ENCODE measurements around the gene FCGR2B.
"Not testable (repeated sequence)": the region's sequence is repeated elsewhere in the genome, so short reads cannot be mapped to it uniquely, and the experiment has no call there.

The FCGR2B gene

DNA sequence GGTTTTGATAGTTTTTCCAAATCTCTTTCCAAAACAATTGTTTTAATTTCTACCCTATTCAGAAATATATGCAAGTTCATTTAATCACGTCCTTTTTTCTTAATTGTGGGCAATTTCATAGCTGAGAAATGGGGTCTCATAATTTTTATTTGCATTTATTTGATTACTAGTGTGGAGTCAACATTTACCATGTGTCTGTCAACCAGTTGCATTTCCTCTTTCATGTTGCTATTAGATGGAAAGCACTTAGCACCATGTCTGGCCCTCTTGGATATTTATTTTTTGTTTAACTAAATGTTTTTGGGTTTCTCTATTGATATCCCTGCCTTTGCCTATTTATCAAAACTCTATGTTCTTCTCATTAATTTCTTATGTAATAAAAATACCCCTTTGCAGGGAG, 18.1 kb upstream of the FCGR2B start:
- intact Hi-C loops (cut with DNase I) = loop anchor here (5.0 kb wide), 1 partner anchor 97 kb away; no protein-coding TSS in a partner anchor
- DNase-seq = not testable (repeated sequence)

DNA sequence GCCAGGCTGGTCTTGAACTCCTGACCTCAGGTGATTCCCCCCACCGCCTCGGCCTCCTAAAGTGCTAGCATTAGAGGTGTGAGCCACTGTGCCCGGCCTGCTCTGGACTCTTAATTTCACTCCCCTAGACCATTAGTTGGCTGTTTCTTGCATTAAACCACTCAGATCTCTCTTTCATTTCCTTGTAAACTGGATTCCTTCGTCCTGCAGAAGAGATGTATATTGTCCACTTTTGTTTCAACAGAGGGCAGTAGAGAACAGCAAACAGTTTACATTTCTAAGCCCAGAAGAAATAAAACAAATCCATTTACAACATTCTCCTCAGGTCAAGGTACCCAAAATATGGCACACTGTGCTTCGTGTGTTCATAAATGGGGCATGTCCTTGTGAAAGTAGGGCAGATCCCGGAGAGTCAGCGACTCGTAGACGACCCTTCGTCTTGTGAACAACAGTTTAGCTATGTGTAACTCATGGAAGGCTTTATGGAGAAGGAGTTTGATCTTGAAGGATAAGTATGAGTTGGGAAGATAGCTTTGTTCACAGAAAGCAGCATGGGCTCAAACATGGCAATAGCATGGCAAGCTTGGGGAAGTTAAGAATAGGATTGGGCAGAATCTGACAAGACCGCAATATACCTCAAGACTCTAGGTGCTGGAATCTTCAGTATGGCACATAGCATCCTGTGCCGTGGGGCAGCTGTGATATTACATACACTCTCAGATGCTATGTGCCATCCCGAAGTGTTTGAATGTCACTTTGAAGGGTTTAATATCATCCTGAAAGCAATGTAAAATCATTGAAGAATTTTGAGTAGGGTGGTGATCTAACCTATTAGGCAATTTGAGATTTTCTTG, 15.2 kb upstream of the FCGR2B start:
- intact Hi-C loops (cut with DNase I) = loop anchor here (5.0 kb wide), 1 partner anchor 95 kb away; no protein-coding TSS in a partner anchor
- DNase-seq = not testable (repeated sequence)

DNA sequence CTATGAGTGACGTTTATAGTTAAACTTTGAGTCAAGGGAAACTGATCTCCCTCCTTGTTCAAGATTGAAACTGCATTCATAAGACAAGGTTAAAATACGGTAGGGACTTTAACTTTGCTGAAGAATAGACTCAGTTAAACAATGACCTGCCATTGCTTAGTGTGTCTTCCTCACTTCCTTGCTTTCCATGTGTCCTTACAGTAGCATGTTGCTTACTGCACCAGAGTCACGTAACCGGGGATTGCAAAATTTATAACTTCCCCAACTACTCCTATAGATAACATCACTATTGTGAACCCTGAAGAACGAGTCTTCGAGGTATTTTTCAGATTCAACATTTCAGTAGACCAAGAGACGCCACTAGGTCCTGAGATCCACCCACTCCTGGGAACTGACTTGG, 9.4 kb upstream of the FCGR2B start:
- not testable (repeated sequence) for DNase-seq

DNA sequence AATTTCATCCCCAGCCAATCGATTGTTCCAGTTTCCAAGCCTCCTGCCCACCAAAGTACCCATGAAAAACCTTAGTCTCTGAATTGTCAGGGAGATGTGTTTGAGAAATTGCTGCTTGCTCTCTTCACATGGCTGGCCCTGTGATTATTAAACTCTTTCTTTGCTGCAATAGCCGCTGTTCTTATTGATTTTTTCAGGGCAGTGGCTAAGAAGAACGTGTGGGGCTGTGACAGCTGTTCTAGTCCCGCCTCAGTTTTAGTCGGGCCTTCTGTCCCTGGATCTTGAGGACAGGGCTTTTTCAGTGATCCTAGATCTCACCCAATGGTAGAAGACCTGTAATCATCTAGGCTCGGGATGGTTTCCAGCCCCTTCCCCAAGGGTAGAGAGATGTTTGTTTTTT, 9.0 kb upstream of the FCGR2B start:
- intact Hi-C loops (cut with DNase I); DNase-seq: not testable (repeated sequence)

More for the DNA sequence above, 9.4 kb upstream of the FCGR2B start:
- intact Hi-C loops (cut with DNase I) = not testable (repeated sequence)

DNA sequence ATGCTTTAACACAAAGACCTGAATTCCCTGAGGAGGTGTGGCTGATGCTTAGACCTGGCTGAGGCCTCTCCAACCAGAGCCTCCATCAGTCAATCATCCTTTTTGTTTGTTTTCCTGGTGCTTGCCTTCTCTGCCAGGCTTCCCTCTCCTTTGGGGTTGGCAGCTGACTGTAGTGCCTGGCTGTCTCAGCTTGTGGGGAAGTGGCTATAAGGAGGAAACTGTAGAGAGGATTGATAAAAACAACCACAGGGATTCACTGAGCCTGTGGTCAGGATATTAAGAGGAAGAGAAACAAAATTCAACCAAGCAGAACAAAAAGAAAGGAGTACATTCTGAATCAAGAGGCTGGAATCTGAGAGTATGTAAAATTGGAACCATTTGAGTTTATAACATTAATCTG, 4.4 kb upstream of the FCGR2B start:
- DNase-seq; intact Hi-C loops (cut with DNase I): not testable (repeated sequence)

DNA sequence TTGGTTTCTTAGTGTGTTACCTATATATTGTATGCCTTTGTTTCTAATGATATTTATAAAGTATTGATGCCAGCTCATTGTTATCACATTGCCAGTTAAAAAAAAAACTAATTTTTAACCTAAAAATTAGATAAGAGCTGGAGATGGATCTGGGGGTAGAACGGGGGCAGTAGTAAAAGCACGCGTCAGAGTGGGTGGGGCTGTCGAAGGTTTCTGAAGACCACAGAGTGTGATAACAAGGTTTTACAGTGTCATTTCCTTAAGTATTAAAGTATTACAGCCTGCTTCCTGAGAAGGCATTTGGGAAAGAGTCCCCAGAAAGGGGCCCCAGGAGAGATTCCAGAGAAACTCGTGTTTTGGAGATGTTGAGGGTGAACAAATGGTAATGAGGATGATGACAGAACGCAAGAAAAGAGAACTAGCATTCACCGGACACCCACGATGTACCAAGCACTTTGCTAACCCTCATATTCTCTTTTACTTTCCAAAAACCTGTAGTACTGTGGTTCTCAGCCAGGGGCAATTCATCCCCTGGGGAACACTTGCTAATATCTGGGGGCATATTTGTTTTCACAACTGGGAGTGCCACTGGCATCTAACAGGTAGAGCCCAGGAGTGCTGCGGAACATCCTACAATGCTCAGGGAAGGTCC, 1.2 kb upstream of the FCGR2B start:
- DNase-seq; intact Hi-C loops (cut with DNase I): not testable (repeated sequence)

DNA sequence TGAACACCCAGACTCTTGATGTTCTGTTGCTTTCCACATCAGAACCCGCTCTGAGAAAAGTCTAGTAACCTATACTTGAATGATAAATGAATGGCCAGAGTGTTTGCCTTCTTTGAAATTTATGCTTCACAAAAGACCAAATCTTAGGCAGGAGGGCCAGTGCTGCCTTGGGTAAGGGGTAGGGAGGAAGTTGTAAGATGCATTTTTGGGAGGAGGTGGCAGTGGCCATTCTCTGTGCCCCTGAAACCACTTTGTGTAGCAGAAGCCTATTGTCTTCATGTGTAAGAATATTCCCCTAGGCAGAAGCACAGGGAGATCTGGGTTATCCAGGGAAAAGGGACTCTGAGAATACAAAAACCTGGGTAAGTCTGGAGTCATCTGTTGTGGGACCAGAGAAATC, 626 bp downstream of the FCGR2B start:
- DNase-seq; intact Hi-C loops (cut with DNase I): not testable (repeated sequence)

DNA sequence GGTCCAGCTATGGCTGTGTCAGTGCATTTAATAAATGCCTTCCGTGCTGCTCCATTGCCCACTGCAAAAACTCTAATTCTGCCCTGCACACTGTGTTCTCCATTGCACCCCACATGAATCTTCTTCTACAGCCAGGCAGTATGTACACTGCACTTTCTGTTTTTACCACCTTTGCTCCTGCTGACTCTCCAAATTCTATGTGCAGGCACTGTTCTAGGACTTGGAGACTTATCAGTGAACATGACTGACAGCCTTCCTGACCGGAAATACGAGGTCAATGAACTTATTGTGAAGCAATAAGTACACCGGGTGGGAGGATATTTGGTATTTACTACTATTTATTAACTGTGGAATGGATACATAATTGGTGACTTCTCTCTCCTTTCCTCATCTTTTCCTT, 1.7 kb downstream of the FCGR2B start:
- DNase-seq; intact Hi-C loops (cut with DNase I): not testable (repeated sequence)

DNA sequence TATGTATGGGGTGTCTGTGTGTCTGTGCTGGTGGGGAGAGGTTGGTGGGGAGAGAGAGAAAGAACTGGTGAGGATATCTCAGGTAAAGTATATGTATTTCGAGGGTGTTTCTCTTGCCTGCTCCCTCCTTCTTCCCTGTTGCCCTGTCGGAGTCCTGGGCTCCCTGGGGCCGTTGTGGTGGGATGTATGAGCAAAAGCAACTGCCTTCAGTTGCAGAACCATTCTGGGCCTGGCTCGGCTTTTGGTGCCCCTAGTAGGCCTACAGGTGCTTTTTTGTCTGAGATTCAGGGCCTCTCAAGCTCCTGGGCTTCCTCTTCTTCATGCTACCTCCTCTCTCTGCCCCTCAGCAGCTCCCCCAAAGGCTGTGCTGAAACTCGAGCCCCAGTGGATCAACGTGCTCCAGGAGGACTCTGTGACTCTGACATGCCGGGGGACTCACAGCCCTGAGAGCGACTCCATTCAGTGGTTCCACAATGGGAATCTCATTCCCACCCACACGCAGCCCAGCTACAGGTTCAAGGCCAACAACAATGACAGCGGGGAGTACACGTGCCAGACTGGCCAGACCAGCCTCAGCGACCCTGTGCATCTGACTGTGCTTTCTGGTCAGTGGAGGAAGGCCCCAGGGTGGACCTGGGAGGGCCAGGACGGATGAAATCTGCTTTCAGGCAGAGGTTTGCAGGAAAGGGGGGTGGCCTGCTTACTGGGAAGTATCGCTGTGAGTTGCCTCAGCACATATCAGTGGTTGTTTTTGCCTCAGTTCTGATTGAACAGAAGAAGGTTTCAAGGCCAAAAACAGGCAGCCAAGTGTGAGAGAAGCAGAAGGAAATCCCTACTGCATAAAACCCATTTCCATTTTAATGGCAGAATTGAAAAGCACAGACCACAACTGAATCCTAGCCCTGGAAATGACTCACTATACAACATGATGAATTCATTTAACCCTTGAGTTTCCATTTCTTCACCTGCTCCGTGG, 8.4 kb downstream of the FCGR2B start:
- DNase-seq = peak in 1 of 10 donors; percentile 82
- intact Hi-C loops (cut with DNase I) = not testable (repeated sequence)

DNA sequence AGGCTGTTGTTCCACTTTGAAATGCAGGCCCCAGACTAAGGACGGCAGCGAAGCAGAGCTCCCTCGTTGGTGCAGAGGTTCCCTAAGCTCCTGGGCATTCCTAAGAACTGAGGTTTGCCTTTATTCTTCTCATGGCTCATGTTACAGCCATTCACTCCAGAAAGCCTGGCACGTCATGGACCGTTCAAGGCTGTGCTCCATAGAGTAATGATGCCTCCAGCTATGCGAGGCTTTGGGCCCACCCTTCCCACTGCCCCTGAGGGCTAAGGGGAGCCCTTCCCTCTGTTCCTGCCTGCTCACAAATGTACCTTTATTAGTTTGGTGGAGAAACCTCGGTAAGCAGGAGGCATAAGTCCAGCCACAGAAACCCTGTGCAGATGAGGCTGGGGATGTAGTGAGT, 10.5 kb downstream of the FCGR2B start:
- intact Hi-C loops (cut with DNase I); DNase-seq: not testable (repeated sequence)

DNA sequence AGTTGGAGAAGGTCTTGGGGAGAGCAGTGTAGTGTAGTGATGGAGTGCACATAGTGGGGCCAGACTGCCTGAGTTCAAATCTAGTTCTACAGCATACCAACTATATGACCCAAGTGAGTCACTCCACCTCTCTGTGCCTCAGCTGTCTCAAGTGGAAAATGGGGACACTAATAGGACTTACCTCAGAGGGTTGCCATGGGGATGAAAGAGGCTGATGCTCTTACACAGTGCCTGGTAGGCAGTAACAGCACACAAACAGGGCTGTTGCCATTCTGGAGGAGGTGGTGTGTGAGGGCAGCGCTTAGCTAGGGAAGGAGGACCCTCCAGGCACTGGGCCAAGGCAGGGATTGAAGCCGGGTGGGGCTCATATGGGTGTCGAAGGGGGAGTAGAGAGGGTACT, 11.5 kb downstream of the FCGR2B start:
- DNase-seq; intact Hi-C loops (cut with DNase I): not testable (repeated sequence)

DNA sequence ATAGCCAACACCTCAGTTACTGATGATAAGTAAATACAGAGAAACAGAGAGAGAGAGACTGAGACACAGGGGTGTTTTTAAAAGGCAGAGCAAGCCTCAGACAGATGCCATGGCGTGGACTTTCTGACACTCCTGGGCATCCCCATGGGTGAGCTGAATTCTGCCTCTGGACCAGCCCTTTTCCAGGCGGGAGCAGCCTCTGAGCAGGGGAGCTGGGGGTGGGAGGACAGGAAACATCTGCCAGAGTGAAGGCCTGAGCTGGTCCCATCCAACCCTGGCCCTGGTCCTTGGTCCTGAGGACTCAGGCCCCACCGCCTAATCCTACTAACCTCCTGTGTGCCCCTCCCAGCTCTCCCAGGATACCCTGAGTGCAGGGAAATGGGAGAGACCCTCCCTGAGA, 12.0 kb downstream of the FCGR2B start:
- intact Hi-C loops (cut with DNase I); DNase-seq: not testable (repeated sequence)

DNA sequence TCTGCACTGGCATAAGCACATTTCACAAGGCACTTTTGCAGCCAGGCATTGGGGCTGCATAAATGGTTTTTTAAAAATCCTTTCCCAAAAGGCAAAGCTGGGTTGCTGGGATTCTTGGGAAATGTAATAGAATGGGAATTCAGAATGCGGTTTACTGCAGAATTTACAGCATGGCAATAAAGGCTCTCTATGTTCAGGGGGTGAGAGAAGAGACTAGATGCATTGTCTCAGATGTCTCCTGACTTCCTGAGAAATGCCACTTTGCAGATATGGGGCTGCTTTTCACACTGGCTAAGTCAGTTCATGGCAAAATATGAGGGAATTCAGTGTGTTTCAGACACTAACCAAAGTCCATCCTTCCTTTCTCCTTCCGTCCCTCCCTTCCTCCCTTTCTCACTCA, 13.5 kb downstream of the FCGR2B start:
- intact Hi-C loops (cut with DNase I) = no loop called here
- DNase-seq = no peak

DNA sequence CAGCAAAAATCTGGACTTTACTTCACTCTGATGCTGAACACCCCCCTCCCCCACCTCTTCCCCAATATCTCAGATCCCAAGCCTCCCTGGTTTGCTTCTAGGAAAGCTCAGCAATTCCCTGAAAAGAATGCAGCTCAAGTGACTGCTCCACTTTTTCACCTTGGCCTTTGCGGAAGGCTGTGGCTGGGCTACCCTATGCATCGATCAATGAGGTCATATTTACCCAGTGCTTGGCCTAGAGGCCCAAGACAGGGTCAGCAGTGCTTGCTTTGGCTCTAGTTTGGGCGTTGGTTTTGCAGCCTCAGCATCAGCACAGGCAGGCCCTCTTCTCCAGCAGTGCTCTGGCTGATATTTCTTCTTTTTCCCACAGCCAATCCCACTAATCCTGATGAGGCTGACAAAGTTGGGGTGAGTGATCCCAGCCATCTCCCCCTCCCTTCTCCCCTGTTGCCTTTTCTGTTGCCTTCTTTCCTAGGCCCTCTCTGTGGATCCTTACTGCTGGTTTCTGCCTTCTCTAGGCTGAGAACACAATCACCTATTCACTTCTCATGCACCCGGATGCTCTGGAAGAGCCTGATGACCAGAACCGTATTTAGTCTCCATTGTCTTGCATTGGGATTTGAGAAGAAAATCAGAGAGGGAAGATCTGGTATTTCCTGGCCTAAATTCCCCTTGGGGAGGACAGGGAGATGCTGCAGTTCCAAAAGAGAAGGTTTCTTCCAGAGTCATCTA, 14.2 kb downstream of the FCGR2B start:
- no peak for DNase-seq
- intact Hi-C loops (cut with DNase I) = no loop called here

DNA sequence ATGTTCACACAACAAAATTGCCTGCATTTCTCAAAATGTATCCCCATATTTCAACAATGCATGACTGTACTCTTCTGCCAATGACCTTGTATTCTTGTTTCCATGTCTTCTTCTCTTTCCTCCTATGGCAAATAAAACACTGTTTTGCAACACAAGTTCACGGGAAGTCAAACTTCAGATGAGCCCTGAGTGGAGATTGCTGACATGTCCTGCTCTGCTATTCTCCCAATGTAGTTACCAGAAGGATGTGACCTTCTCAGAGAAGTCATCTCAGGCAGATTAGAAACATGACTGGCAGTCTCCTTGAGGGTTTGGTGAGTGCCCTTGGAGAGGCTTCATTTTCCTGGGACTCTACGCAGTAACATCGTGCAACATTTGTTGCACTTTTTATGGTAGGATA, 15.6 kb downstream of the FCGR2B start:
- intact Hi-C loops (cut with DNase I) = no loop called here
- DNase-seq = no peak

DNA sequence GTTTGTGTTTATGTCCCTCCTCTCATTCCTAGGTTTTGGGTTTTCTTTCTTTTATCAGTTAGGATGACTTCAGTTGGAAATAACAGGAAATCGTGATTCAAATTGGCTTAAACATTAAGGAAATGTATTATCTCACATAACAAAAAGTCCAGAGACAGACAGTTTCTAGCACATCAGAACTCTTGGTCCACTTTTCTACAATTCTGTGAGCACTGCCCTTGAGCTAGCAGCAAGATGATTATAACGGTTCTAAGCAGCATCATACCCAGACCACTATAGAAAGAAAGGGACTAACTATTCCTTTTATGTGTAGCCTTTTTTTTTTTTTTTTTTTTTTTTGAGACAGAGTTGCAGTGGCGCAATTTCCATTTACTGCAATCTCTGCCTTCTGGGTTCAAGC, 18.9 kb downstream of the FCGR2B start:
- intact Hi-C loops (cut with DNase I) = no loop called here
- no peak for DNase-seq

DNA sequence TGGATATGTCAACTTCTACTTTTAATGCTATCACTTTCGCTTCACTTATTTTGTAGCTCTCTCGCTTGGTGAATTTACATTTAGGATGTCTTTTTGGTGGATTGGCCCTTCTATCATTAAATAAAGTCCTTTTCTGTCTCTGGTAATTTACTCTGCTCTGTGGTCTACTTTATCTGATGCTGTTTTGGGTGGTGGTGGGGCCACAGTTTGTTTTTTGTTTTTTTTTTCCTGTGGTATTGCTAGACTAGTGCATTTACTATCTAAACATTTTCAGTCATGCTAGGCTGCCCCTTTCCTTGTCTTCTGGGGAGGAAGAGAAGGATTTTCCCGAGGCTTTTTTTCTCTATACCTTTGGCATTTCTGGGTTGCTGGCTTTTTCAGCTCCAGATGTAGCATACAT, 26.0 kb downstream of the FCGR2B start:
- intact Hi-C loops (cut with DNase I) = no loop called here
- DNase-seq = no peak

DNA sequence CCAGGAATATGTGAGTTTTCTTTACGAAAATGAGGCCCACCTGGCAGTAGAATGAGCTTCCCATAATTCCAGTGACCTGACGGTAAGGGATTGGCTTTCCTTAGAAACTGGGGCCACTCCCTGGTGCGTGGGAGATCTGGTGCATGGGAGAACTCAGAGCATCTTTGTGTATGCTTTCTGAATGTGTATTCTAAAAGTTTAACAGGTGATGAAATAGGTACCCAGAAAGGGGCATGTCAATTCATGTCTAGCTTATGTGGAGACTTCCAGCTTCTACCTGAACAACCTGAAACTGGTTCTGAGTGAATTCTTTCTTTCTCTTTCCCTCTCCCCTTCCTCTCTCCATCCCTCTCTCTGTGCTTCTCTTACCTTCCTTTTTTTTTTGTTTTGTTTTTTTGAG, 28.9 kb downstream of the FCGR2B start:
- DNase-seq = no peak
- intact Hi-C loops (cut with DNase I) = no loop called here

DNA sequence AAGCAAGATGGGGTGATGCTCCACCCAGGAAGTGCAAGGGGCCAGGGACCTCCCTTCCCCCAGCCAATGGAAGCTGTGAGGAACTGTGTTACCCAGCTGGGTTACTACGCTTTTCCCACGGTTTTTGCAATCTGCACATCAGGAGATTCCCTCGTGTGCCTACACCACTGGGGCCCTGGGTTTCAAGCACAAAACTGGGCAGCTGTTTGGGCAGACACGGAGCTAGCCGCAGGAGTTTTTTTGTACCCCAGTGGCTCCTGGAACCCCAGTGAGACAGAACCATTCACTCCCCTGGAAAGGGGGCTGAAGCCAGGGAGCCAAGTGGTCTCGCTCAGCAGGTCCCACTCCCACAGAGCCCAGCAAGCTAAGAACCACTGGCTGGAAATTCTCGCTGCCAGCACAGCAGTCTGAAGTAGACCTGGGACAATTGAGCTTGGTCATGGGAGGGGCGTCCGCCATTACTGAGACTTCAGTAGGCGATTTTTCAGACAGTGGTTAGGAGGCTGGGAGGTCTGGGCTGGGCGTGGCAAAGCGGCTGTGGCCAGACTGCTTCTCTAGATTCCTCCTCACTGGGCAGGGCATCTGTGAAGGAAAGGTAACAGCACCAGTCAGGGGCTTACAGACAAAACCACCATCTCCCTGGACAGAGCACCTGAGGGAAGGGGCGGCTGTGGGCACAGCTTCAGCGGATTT, 30.2 kb downstream of the FCGR2B start:
- intact Hi-C loops (cut with DNase I); DNase-seq: not testable (repeated sequence)
